Ascending aorta (tissue), 2 donors: ENCODE measurements around the gene APOL4. TPM values are rescaled to one million over a fixed set of nuclear protein-coding genes. Genes with fewer than 3 reads are reported as not detected.

ENCODE experiments used
- DNase-seq, 2 donors: peaks; one replicate each; pipeline ENCODE4 v3.0.0-alpha.2; 2019; ENCODE audit warnings: low spot score in 2 of 2
- H3K27ac ChIP-seq, 2 donors: fragments of 200-600 bp; sonication (generic); one replicate each; pipeline ENCODE4 v1.5.1; 2016 to 2017; ENCODE audit warnings: mild to moderate bottlenecking in 1 of 2
- H3K27me3 ChIP-seq: fragments of 200-600 bp; sonication (generic); one replicate; pipeline ENCODE4 v1.5.1; 2017
- H3K36me3 ChIP-seq, 2 donors: fragments of 200-600 bp; sonication (generic); one replicate each; pipeline ENCODE4 v1.5.1; 2016
- H3K4me1 ChIP-seq, 2 donors: fragments of 200-600 bp; sonication (generic); one replicate each; pipeline ENCODE4 v1.5.1; 2016 to 2017; ENCODE audit warnings: mild to moderate bottlenecking in 1 of 2
- H3K4me3 ChIP-seq, 2 donors: fragments of 200-600 bp; sonication (generic); one replicate each; pipeline ENCODE4 v1.5.1; 2016 to 2017; ENCODE audit warnings: mild to moderate bottlenecking in 1 of 2
- H3K9me3 ChIP-seq, 2 donors: fragments of 200-600 bp; sonication (generic); one replicate each; pipeline ENCODE4 v1.5.1; 2016
- CTCF ChIP-seq, 3 experiments: fragments of 200-600 bp in 2 of 3; fragments of 450-650 bp in 1 of 3; sonication (generic) in 2 of 3; IDR thresholded peaks; one replicate each; pipeline ENCODE4 v1.5.1; 2016 to 2019; ENCODE audit warnings: antibody characterized with exemption in 3 of 3, mild to moderate bottlenecking in 1 of 3, moderate library complexity in 1 of 3
- intact Hi-C: fragments of 100-400 bp; cut with DNase I; formaldehyde crosslinking; loops from one replicate; pipeline ENCODE4 v1.15.1; 2023
- total RNA-seq: library from RNA; depleted of rRNA; stranded (reverse); fragments of >200 nt; gene quantifications from one replicate; pipeline ENCODE4 v1.1.0, GENCODE V29; 2016

Gene APOL4
- total RNA-seq, 1 donor from 2014 or later = not detected

- Histone ChIP-seq H3K36me3 (no peaks in the 10 kb centered on the region), H3K27me3 (no peaks in the 10 kb centered on the region), H3K27ac (peak overlapping the region; percentile 55 to 77), H3K4me1 (peaks cover 4 to 17% of the 10 kb centered on the region in 2 donors), H3K9me3 (peaks cover 0 to 4% of the 10 kb centered on the region in 2 donors), H3K4me3 (no peak overlapping the region)
- intact Hi-C loops = no loop called here
- no peak for TF ChIP-seq CTCF (IDR thresholded peaks at IDR 0.05)
- no peak for DNase-seq
Observed at GRCh38 chr22:36244522-36245391, 43.1 kb upstream of the APOL4 start.

- intact Hi-C loops = no loop called here
- no peak for TF ChIP-seq CTCF (IDR thresholded peaks at IDR 0.05)
- no peak overlapping the region for H3K4me3 ChIP-seq
- H3K9me3 ChIP-seq = peaks cover 0 to 2% of the 10 kb centered on the region in 2 donors
- no peaks in the 10 kb centered on the region for H3K27me3 ChIP-seq
- peaks cover 4 to 17% of the 10 kb centered on the region in 2 donors for H3K4me1 ChIP-seq
- H3K27ac ChIP-seq = peak overlapping the region; percentile 55 to 77
- DNase-seq = no peak
- H3K36me3 ChIP-seq = no peaks in the 10 kb centered on the region
Observed at GRCh38 chr22:36243986-36244385, 42.4 kb upstream of the APOL4 start.

GRCh38 chr22:36239401-36240171 is 38.0 kb upstream of the APOL4 start, which contains the start of gene APOL2:
APOL2 (minus strand) TSS chr22:36239527; CDS start chr22:36233162, 6,365 bp downstream.
- peak within 1 kb of the TSS; percentile 86 to 90 for H3K27ac ChIP-seq
- H3K9me3 ChIP-seq = no peaks in the 10 kb centered on the region
- no peaks in the 10 kb centered on the region for H3K27me3 ChIP-seq
- peak; percentile 50 to 79 (median 71) for TF ChIP-seq CTCF (IDR thresholded peaks at IDR 0.05)
- peak within 1 kb of the TSS; percentile 70 to 81 for H3K4me3 ChIP-seq
- peaks cover 10 to 36% of the 10 kb centered on the region in 2 donors for H3K4me1 ChIP-seq
- intact Hi-C loops = loop anchor here (1.0 to 5.0 kb wide), 3 partner anchors 14 to 83 kb away; partner anchors contain the start of gene APOL1
- H3K36me3 ChIP-seq = peaks cover 0 to 3% of the 10 kb centered on the region in 2 donors
- peak; percentile 80 to 96 for DNase-seq

- Histone ChIP-seq H3K4me1 (peaks cover 8 to 32% of the 10 kb centered on the region in 2 donors), H3K27me3 (no peaks in the 10 kb centered on the region), H3K9me3 (no peaks in the 10 kb centered on the region), H3K4me3 (peak overlapping the region; percentile 70 to 81), H3K27ac (peak overlapping the region; percentile 86 to 90), H3K36me3 (peaks cover 0 to 3% of the 10 kb centered on the region in 2 donors)
- no peak for TF ChIP-seq CTCF (IDR thresholded peaks at IDR 0.05)
- no peak for DNase-seq
- intact Hi-C loops = loop anchor here (1.0 to 5.0 kb wide), 3 partner anchors 14 to 82 kb away; partner anchors contain the start of gene APOL1
Observed at GRCh38 chr22:36239150-36239400, 37.5 kb upstream of the APOL4 start.

- intact Hi-C loops = loop anchor here (1.0 to 5.0 kb wide), 3 partner anchors 15 to 82 kb away; partner anchors contain the start of gene APOL1
Observed at GRCh38 chr22:36238373-36239149, 37.0 kb upstream of the APOL4 start.

More at GRCh38 chr22:36238373-36239149, 37.0 kb upstream of the APOL4 start:
- peaks cover 6 to 27% of the 10 kb centered on the region in 2 donors for H3K4me1 ChIP-seq
- DNase-seq = no peak
- peaks cover 0 to 3% of the 10 kb centered on the region in 2 donors for H3K36me3 ChIP-seq
- H3K4me3 ChIP-seq = peak overlapping the region; percentile 70 to 81
- H3K27ac ChIP-seq = peak overlapping the region; percentile 86 to 90
- no peaks in the 10 kb centered on the region for H3K9me3 ChIP-seq
- H3K27me3 ChIP-seq = no peaks in the 10 kb centered on the region
- TF ChIP-seq CTCF (IDR thresholded peaks at IDR 0.05) = no peak
